HEK293T (cell line): ENCODE data around the gene PARP6.
A peak's percentile ranks its signal among the peaks of the same experiment; 100 is the strongest.
"Not testable (repeated sequence)": the region's sequence is repeated elsewhere in the genome, so short reads cannot be mapped to it uniquely, and the experiment has no call there.

Source experiments
- CTCF ChIA-PET: fragments of 350-600 bp; formaldehyde crosslinking; extraction: SDS; loops from one replicate; lab custom pipeline; 2021; ENCODE audit warnings: antibody characterized with exemption, inconsistent platforms; lab: Yijun Ruan, JAX
- POLR2A ChIA-PET: fragments of 350-600 bp; formaldehyde crosslinking; extraction: SDS; loops from one replicate; lab custom pipeline; 2020; ENCODE audit warnings: antibody characterized with exemption, inconsistent platforms; lab: Yijun Ruan, JAX
- DNase-seq: peaks from one replicate; pipeline ENCODE4 v3.0.0; 2012; ENCODE audit warnings: mixed read lengths; ENCODE audit errors: extremely low spot score
- ARNT ChIP-seq: fragments of 450-650 bp; IDR thresholded peaks from 2 replicates; pipeline ENCODE4 v1.6.1; 2017; ENCODE audit warnings: mild to moderate bottlenecking
- BHLHE40 ChIP-seq: fragments of 450-650 bp; IDR thresholded peaks from 2 replicates; pipeline ENCODE4 v1.6.1; 2016; ENCODE audit warnings: mild to moderate bottlenecking, moderate library complexity, borderline replicate concordance
- CTBP1 ChIP-seq: fragments of 450-650 bp; IDR thresholded peaks from 2 replicates; pipeline ENCODE4 v1.6.1; 2016; ENCODE audit warnings: borderline replicate concordance
- ELF4 ChIP-seq: fragments of 450-650 bp; IDR thresholded peaks from 2 replicates; pipeline ENCODE4 v1.6.1; 2017; ENCODE audit warnings: antibody characterized with exemption
- FOXA1 ChIP-seq: fragments of 450-650 bp; IDR thresholded peaks from 2 replicates; pipeline ENCODE4 v1.6.1; 2016; ENCODE audit warnings: mild to moderate bottlenecking
- FOXK2 ChIP-seq: fragments of 450-650 bp; IDR thresholded peaks from 2 replicates; pipeline ENCODE4 v1.6.1; 2016; ENCODE audit warnings: mild to moderate bottlenecking
- FOXM1 ChIP-seq: fragments of 450-650 bp; IDR thresholded peaks from 2 replicates; pipeline ENCODE4 v1.6.1; 2017; ENCODE audit warnings: mild to moderate bottlenecking, borderline replicate concordance
- HDGF ChIP-seq: fragments of 450-650 bp; IDR thresholded peaks from 2 replicates; pipeline ENCODE4 v1.6.1; 2017; ENCODE audit warnings: antibody characterized with exemption, borderline replicate concordance
- L3MBTL2 ChIP-seq: fragments of 450-650 bp; conservative IDR thresholded peaks from 2 replicates; pipeline ENCODE4 v1.6.1; 2016; ENCODE audit warnings: mild to moderate bottlenecking
- LEF1 ChIP-seq: fragments of 450-650 bp; IDR thresholded peaks from 2 replicates; pipeline ENCODE4 v1.6.1; 2017; ENCODE audit warnings: mild to moderate bottlenecking, borderline replicate concordance
- NFRKB ChIP-seq: fragments of 450-650 bp; IDR thresholded peaks from 2 replicates; pipeline ENCODE4 v1.6.1; 2016; ENCODE audit warnings: mild to moderate bottlenecking, moderate library complexity
- PKNOX1 ChIP-seq: fragments of 450-650 bp; IDR thresholded peaks from 2 replicates; pipeline ENCODE4 v1.6.1; 2016
- SP1 ChIP-seq: fragments of 450-650 bp; IDR thresholded peaks from 2 replicates; pipeline ENCODE4 v1.6.1; 2017
- SUZ12 ChIP-seq: fragments of 450-650 bp; IDR thresholded peaks from 2 replicates; pipeline ENCODE4 v1.6.1; 2016; ENCODE audit warnings: mild to moderate bottlenecking
- TARDBP ChIP-seq: fragments of 450-650 bp; IDR thresholded peaks from 2 replicates; pipeline ENCODE4 v1.6.1; 2016
- ZNF384 ChIP-seq: fragments of 450-650 bp; IDR thresholded peaks from 2 replicates; pipeline ENCODE4 v1.6.1; 2016

Gene PARP6

DNA sequence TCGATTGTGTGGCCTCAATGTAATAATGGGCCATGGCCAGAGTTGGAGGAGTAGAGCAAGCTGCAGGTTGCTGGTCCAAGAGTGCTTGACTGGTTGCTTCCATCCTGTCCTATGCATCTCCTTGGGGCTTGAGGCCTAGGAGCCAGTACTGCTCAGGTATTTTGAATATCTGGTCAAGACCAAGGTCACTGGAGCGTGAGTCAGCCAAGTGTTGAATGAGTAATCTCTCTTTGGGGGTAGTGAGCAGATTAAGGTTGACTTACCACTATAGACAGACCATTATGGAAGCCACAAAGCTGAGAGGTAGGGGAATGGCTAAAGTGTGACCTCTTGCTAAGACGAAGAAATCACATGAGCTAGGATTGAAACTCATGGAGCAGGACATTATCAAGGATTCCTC lies 9.4 kb upstream of the PARP6 start:
- CTCF ChIA-PET: interaction anchor here (0.7 kb wide), 1 partner anchor 8 kb away, joined by 3 read pairs; no protein-coding TSS in a partner anchor
- no peak for TF ChIP-seq SP1
- TF ChIP-seq FOXK2: no peak
- no peak for TF ChIP-seq TARDBP
- no peak for TF ChIP-seq FOXA1
- TF ChIP-seq SUZ12: no peak
- TF ChIP-seq L3MBTL2: no peak
- TF ChIP-seq HDGF: no peak
- no peak for TF ChIP-seq PKNOX1
- no peak for TF ChIP-seq BHLHE40
- TF ChIP-seq FOXM1: no peak
- no peak for TF ChIP-seq CTBP1
- TF ChIP-seq NFRKB: no peak
- TF ChIP-seq ELF4: no peak
- TF ChIP-seq ARNT: no peak
- no peak for TF ChIP-seq LEF1
- TF ChIP-seq ZNF384: no peak
- POLR2A ChIA-PET: no interaction called here
- no peak for DNase-seq

DNA sequence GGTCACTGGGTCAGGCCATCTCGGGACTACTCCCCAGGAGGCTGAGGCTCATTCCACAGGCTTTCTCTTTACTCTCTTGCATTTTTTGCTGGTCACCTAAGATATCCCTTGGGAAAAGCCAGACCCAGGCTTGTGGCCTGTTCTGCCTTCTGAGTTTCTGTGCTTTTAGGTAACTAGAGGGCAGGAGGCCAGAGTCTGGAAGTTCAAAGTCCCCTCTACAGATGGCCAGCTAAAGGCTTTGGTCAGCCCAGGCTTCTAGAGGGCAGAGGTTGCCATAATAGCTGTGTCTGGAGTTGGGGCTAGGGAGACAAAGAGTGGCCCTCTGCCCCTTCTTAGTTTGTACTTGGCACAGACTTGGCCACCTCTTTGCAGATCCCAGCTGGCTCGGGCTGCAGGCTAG lies 8.4 kb upstream of the PARP6 start:
- no peak for DNase-seq
- TF ChIP-seq CTBP1 (no peak), SUZ12 (no peak), ZNF384 (no peak), FOXK2 (no peak), LEF1 (no peak), NFRKB (no peak), HDGF (no peak), BHLHE40 (no peak)
- CTCF ChIA-PET: interaction anchor here (0.6 kb wide), 2 partner anchors 82 to 128 kb away, joined by 3 to 10 read pairs; no protein-coding TSS in a partner anchor
- POLR2A ChIA-PET: no interaction called here

GRCh38 chr15:72278737-72279136 lies 6.4 kb upstream of the PARP6 start:
- ChIA-PET POLR2A (no interaction called here), CTCF (no interaction called here)
- TF ChIP-seq BHLHE40: no peak
- no peak for TF ChIP-seq PKNOX1
- no peak for TF ChIP-seq ZNF384
- no peak for TF ChIP-seq NFRKB
- TF ChIP-seq L3MBTL2: no peak
- no peak for TF ChIP-seq TARDBP
- TF ChIP-seq FOXM1: no peak
- TF ChIP-seq SP1: no peak
- TF ChIP-seq HDGF: no peak
- no peak for TF ChIP-seq ELF4
- no peak for TF ChIP-seq FOXK2
- no peak for TF ChIP-seq FOXA1
- no peak for DNase-seq

- ChIA-PET CTCF (no interaction called here), POLR2A (no interaction called here)
- TF ChIP-seq HDGF (no peak), SP1 (no peak), NFRKB (no peak), ZNF384 (no peak), FOXA1 (no peak), FOXK2 (no peak), ARNT (no peak), BHLHE40 (no peak), SUZ12 (no peak), L3MBTL2 (no peak), CTBP1 (no peak), ELF4 (no peak), LEF1 (no peak), PKNOX1 (no peak), FOXM1 (no peak), TARDBP (no peak)
- DNase-seq: no peak
Measured at GRCh38 chr15:72276326-72276700, 4.0 kb upstream of the PARP6 start.

DNA sequence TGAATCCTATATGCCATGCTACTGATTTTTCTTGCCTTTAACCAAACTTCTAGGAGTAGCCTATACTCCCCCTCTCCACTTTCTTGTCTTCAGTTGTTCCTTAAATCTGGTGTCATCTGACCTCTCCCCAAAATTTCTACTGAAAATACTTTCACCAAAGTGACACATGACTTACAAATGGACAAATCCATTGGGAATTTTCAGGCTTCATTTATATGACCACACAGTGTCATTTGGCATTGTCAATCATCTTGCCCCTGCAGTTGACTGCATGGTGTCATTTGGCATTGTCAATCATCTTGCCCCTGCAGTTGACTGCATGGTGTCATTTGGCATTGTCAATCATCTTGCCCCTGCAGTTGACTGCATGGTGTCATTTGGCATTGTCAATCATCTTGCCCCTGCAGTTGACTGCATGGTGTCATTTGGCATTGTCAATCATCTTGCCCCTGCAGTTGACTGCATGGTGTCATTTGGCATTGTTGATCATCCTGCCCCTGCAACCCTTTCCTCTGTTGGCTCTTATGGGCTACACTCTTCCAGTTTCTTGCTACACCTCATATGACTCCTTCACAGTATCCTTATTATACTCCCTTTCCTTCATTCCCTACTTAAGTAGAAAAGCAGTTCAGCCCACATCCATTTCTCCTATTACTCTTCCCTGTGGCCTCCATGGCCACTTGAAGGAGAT lies 3.4 kb upstream of the PARP6 start:
- CTCF ChIA-PET, DNase-seq, POLR2A ChIA-PET: not testable (repeated sequence)

- TF ChIP-seq ELF4 (peak; percentile 24; the same call in 1 of the 2 replicates), FOXA1 (no peak)
- ChIA-PET CTCF (interaction anchor here (0.5 to 1.8 kb wide), 6 partner anchors 9 to 585 kb away, joined by 3 to 7 read pairs (median 3); no protein-coding TSS in a partner anchor), POLR2A (interaction anchor here (0.8 to 2.6 kb wide), 5 partner anchors 10 to 46 kb away, joined by 3 to 22 read pairs (median 4); partner anchors contain the start of gene PKM)
- no peak for DNase-seq
Measured at GRCh38 chr15:72272997-72273352, 621 bp upstream of the PARP6 start.

- POLR2A ChIA-PET: interaction anchor here (0.7 to 2.8 kb wide), 3 partner anchors 13 to 45 kb away, joined by 3 to 12 read pairs (median 3); partner anchors contain the start of gene PKM
- DNase-seq: peak; percentile 43
- CTCF ChIA-PET: no interaction called here
- TF ChIP-seq L3MBTL2 (no peak), HDGF (no peak), ELF4 (no peak), FOXK2 (no peak), TARDBP (no peak)
Measured at GRCh38 chr15:72271895-72272212, 500 bp downstream of the PARP6 start.
